Measurements from ENCODE around the gene ZNF316.
A peak's percentile ranks its signal among the peaks of the same experiment; 100 is the strongest.
"Not testable (repeated sequence)": the region's sequence is repeated elsewhere in the genome, so short reads cannot be mapped to it uniquely, and the experiment has no call there.

The ZNF316 gene

DNA sequence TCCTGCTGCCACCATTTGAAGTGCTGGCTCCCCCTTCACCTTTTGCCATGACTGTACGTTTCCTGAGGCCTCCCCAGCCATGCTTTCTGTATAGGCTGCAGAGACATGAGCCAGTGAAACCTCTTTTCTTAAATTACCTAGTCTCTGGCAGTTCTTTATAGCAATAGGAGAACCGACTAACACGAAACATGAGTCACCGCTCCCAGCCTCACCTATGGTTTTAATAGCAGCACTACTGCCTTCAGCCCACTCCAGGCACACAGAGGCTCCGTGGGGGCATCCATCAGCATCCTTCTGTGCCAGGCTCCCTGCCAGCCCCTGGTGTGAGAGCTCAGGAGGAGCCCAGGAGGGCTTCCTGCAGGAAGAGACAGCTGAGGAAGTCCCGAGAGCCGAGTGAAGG, 5.5 kb upstream of the ZNF316 start:
- Histone ChIP-seq H3K27ac (ENCODE audit: insufficient read depth in 1 of 2, low read depth in 1 of 2, low read length in 2 of 2, poor library complexity in 1 of 2, severe bottlenecking in 2 of 2) (no peak overlapping the region), H3K9me3 (ENCODE audit: control extremely low read depth in 1 of 5, control insufficient read depth in 4 of 5, insufficient read depth in 2 of 5, low read depth in 1 of 5, low read length in 4 of 5) (no peaks in the 10 kb centered on the region), H3K36me3 (ENCODE audit: control insufficient read depth in 4 of 4, insufficient read depth in 4 of 4, low read length in 3 of 4) (no peaks in the 10 kb centered on the region), H3K4me3 (ENCODE audit: control insufficient read depth in 1 of 7, extremely low read depth in 1 of 7, insufficient read depth in 4 of 7, low read depth in 2 of 7, low read length in 6 of 7) (no peak overlapping the region), H3K4me1 (ENCODE audit: control extremely low read depth in 1 of 4, control insufficient read depth in 4 of 4, insufficient read depth in 4 of 4, low read length in 3 of 4) (peaks cover 0 to 12% (median 8%) of the 10 kb centered on the region in 4 experiments), H3K27me3 (replicated peaks in 2 of 5; ENCODE audit: control insufficient read depth in 4 of 5, insufficient read depth in 5 of 5, low read length in 4 of 5) (no peaks in the 10 kb centered on the region)
- CTCF ChIA-PET, result interaction anchor here (0.6 to 1.3 kb wide), 3 partner anchors 10 to 20 kb away, joined by 3 to 5 read pairs (median 3); no protein-coding TSS in a partner anchor
- no peak for DNase-seq
- 92% methylated on average over 6 of the region's 7 CpGs for WGBS (ENCODE audit: insufficient coverage)
- POLR2A ChIA-PET, result interaction anchor here (0.6 kb wide), 1 partner anchor 281 kb away, joined by 3 read pairs; no protein-coding TSS in a partner anchor

DNA sequence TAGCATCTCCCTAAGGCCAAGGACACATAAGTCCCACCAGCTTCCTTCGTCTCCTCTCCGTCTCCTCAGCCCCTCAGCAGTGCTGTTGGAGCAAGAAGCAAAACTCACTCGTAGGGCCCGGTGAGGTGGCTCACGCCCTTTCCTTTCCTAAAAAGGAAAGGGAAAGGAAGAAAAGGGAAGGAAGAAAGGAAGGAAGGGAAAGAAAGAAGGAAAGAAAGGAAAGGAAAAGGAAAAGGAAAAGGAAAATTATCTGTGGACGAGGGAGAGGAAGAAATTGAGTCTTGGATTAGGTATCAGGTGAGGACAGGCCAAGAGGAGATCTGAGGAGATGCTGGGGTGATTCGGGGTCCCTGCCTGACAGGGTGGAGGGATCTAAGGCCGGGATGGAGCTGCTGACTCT, 3.1 kb upstream of the ZNF316 start:
- H3K4me3 ChIP-seq (ENCODE audit: control insufficient read depth in 1 of 7, extremely low read depth in 1 of 7, insufficient read depth in 4 of 7, low read depth in 2 of 7, low read length in 6 of 7), result no peak overlapping the region
- ChIA-PET POLR2A (no interaction called here), CTCF (no interaction called here)
- DNase-seq, result no peak
- no peak overlapping the region for H3K27ac ChIP-seq (ENCODE audit: insufficient read depth in 1 of 2, low read depth in 1 of 2, low read length in 2 of 2, poor library complexity in 1 of 2, severe bottlenecking in 2 of 2)
- no peaks in the 10 kb centered on the region for H3K9me3 ChIP-seq (ENCODE audit: control extremely low read depth in 1 of 5, control insufficient read depth in 4 of 5, insufficient read depth in 2 of 5, low read depth in 1 of 5, low read length in 4 of 5)
- 95% methylated on average over 5 of the region's 8 CpGs for WGBS (ENCODE audit: insufficient coverage)
- no peaks in the 10 kb centered on the region for H3K27me3 ChIP-seq (replicated peaks in 2 of 5; ENCODE audit: control insufficient read depth in 4 of 5, insufficient read depth in 5 of 5, low read length in 4 of 5)
- peaks cover 0 to 27% (median 19%) of the 10 kb centered on the region in 4 experiments for H3K4me1 ChIP-seq (ENCODE audit: control extremely low read depth in 1 of 4, control insufficient read depth in 4 of 4, insufficient read depth in 4 of 4, low read length in 3 of 4)
- H3K36me3 ChIP-seq (ENCODE audit: control insufficient read depth in 4 of 4, insufficient read depth in 4 of 4, low read length in 3 of 4), result peaks cover 0 to 6% (median 0%) of the 10 kb centered on the region in 4 experiments

DNA sequence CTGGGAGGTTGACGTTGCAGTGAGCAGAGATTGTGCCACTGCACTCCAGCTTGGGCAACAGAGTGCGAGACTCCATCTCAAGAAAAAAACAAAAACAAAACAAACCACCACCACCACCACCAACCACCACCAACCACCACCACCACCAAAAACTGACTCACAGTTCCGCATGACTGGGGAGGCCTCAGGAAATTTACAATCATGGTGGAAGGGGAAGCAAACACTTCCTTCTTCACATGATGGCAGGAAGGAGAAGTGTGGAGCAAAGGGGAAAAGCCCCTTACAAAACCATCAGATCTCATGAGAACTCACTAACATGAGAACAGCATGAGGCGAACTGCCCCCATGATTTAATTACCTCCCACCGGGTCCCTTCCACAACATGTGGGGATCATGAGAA, 2.1 kb upstream of the ZNF316 start:
- CTCF ChIA-PET; H3K9me3 ChIP-seq (ENCODE audit: control extremely low read depth in 1 of 5, control insufficient read depth in 4 of 5, insufficient read depth in 2 of 5, low read depth in 1 of 5, low read length in 4 of 5); H3K4me3 ChIP-seq (ENCODE audit: control insufficient read depth in 1 of 7, extremely low read depth in 1 of 7, insufficient read depth in 4 of 7, low read depth in 2 of 7, low read length in 6 of 7); POLR2A ChIA-PET; H3K27ac ChIP-seq (ENCODE audit: insufficient read depth in 1 of 2, low read depth in 1 of 2, low read length in 2 of 2, poor library complexity in 1 of 2, severe bottlenecking in 2 of 2); H3K27me3 ChIP-seq (replicated peaks in 2 of 5; ENCODE audit: control insufficient read depth in 4 of 5, insufficient read depth in 5 of 5, low read length in 4 of 5): not testable (repeated sequence)
- Histone ChIP-seq H3K36me3 (ENCODE audit: control insufficient read depth in 4 of 4, insufficient read depth in 4 of 4, low read length in 3 of 4) (peaks cover 0 to 15% (median 6%) of the 10 kb centered on the region in 4 experiments), H3K4me1 (ENCODE audit: control extremely low read depth in 1 of 4, control insufficient read depth in 4 of 4, insufficient read depth in 4 of 4, low read length in 3 of 4) (peaks cover 0 to 36% (median 24%) of the 10 kb centered on the region in 4 experiments)
- 71% methylated on average over 2 of the region's 5 CpGs for whole genome bisulfite sequencing (ENCODE audit: insufficient coverage)
- DNase-seq, result peak; percentile 52 to 79 (median 71)

DNA sequence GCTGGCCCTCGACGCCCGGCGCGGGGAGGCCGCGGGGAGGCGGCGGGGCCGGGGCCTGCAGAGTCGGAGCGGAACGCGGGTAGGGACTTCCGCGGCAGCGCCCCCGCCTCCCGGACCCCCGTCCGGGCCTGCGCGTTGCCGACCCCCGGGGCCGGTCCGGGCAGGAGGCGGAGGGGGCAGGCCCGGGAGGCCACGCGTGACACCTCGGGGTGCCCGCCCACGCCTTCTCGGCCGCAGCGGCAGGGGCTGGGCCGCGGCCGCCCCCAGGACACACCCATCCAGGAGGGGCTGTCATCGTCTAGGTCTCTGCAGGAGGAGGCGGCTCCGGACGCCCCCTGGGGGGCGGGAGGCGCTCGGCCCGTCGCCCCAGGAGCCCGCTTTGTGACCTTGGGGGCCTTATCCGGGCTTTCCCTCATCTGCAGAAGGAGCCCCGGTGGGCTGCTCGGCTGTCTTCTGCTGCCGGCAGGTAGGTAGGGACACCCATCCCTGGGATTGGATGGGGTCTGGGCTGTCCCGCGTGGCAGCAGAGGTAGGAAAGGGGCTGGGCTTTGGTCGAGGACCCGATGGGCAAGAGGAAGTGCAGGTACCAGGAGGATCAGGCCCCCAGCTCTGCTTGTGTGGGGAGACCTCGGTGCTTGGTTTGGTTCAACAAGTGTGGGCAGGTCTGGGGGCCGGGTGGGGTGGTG, 569 bp downstream of the ZNF316 start:
- DNase-seq, result peak; percentile 69 to 84 (median 81)
- Histone ChIP-seq H3K27me3 (replicated peaks in 2 of 5; ENCODE audit: control insufficient read depth in 4 of 5, insufficient read depth in 5 of 5, low read length in 4 of 5) (no peaks in the 10 kb centered on the region), H3K36me3 (ENCODE audit: control insufficient read depth in 4 of 4, insufficient read depth in 4 of 4, low read length in 3 of 4) (peaks cover 7 to 42% (median 25%) of the 10 kb centered on the region in 4 experiments), H3K4me3 (ENCODE audit: control insufficient read depth in 1 of 7, extremely low read depth in 1 of 7, insufficient read depth in 4 of 7, low read depth in 2 of 7, low read length in 6 of 7) (peak overlapping the region; percentile 62 to 81 (median 75)), H3K27ac (ENCODE audit: insufficient read depth in 1 of 2, low read depth in 1 of 2, low read length in 2 of 2, poor library complexity in 1 of 2, severe bottlenecking in 2 of 2) (peak overlapping the region in 1 of 2 experiments; percentile 38), H3K9me3 (ENCODE audit: control extremely low read depth in 1 of 5, control insufficient read depth in 4 of 5, insufficient read depth in 2 of 5, low read depth in 1 of 5, low read length in 4 of 5) (peaks cover 0 to 3% (median 0%) of the 10 kb centered on the region in 5 experiments), H3K4me1 (ENCODE audit: control extremely low read depth in 1 of 4, control insufficient read depth in 4 of 4, insufficient read depth in 4 of 4, low read length in 3 of 4) (peaks cover 0 to 36% (median 24%) of the 10 kb centered on the region in 4 experiments)
- WGBS (ENCODE audit: insufficient coverage), result under 1% methylated on average over 48 of the region's 60 CpGs
- ChIA-PET CTCF (interaction anchor here (0.6 to 2.0 kb wide), 5 partner anchors 12 to 89 kb away, joined by 3 to 5 read pairs (median 3); no protein-coding TSS in a partner anchor), POLR2A (interaction anchor here (0.5 to 1.6 kb wide), 3 partner anchors 13 to 121 kb away, joined by 3 to 8 read pairs (median 5); no protein-coding TSS in a partner anchor)

DNA sequence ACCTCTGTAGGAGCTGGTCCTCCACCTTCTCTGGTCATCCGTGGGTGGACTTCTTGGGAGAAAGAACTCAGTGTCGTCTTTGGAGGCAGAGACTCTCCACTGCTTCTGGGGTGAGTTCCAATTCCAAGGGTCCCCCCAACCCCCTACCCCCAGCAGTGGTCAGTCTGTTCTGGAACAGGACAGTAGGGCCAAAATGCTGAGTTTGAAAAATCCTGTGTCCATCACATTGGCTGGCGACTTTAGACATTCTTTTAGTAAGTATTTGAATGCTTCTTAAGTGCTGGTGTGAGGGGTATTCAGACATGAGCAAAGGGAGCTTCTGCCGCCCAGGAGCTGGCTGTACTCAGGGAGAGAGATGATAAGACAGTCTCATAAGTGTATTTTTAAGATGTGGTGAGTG, 1.9 kb downstream of the ZNF316 start:
- 100% methylated on average over 3 of the region's 4 CpGs for WGBS (ENCODE audit: insufficient coverage)
- Histone ChIP-seq H3K4me3 (ENCODE audit: control insufficient read depth in 1 of 7, extremely low read depth in 1 of 7, insufficient read depth in 4 of 7, low read depth in 2 of 7, low read length in 6 of 7) (no peak overlapping the region), H3K4me1 (ENCODE audit: control extremely low read depth in 1 of 4, control insufficient read depth in 4 of 4, insufficient read depth in 4 of 4, low read length in 3 of 4) (peaks cover 0 to 36% (median 24%) of the 10 kb centered on the region in 4 experiments), H3K36me3 (ENCODE audit: control insufficient read depth in 4 of 4, insufficient read depth in 4 of 4, low read length in 3 of 4) (peaks cover 7 to 56% (median 35%) of the 10 kb centered on the region in 4 experiments), H3K27ac (ENCODE audit: insufficient read depth in 1 of 2, low read depth in 1 of 2, low read length in 2 of 2, poor library complexity in 1 of 2, severe bottlenecking in 2 of 2) (peak overlapping the region in 1 of 2 experiments; percentile 38), H3K9me3 (ENCODE audit: control extremely low read depth in 1 of 5, control insufficient read depth in 4 of 5, insufficient read depth in 2 of 5, low read depth in 1 of 5, low read length in 4 of 5) (peaks cover 0 to 3% (median 0%) of the 10 kb centered on the region in 5 experiments), H3K27me3 (replicated peaks in 2 of 5; ENCODE audit: control insufficient read depth in 4 of 5, insufficient read depth in 5 of 5, low read length in 4 of 5) (no peaks in the 10 kb centered on the region)
- ChIA-PET CTCF (interaction anchor here (1.1 to 1.3 kb wide), 3 partner anchors 11 to 115 kb away, joined by 3 to 4 read pairs (median 3); no protein-coding TSS in a partner anchor), POLR2A (no interaction called here)
- DNase-seq, result no peak

DNA sequence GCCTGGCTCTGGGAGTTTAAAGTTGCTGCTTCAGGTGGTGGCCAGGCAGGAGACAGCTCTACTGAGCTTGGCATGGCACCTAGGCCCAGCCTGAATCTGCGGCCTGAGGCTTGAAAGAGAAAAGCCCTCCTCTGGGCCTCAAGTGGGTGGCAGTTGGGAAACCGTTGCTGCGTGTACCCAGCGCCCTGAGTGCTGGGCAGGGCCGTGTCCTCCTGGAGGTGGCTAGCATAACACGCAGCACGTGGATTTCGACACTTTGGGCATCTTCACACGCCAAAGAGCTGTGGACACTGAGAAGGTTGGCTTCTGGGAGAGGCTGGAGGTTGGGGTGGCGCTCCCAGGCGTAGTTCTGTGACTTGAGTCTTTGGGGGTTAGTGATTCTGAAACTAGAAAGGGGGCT, 2.5 kb downstream of the ZNF316 start:
- DNase-seq, result no peak
- H3K36me3 ChIP-seq (ENCODE audit: control insufficient read depth in 4 of 4, insufficient read depth in 4 of 4, low read length in 3 of 4), result peaks cover 7 to 62% (median 40%) of the 10 kb centered on the region in 4 experiments
- H3K27ac ChIP-seq (ENCODE audit: insufficient read depth in 1 of 2, low read depth in 1 of 2, low read length in 2 of 2, poor library complexity in 1 of 2, severe bottlenecking in 2 of 2), result peak overlapping the region in 1 of 2 experiments; percentile 25
- no peak overlapping the region for H3K4me3 ChIP-seq (ENCODE audit: control insufficient read depth in 1 of 7, extremely low read depth in 1 of 7, insufficient read depth in 4 of 7, low read depth in 2 of 7, low read length in 6 of 7)
- 97% methylated on average over 7 of the region's 11 CpGs for WGBS (ENCODE audit: insufficient coverage)
- POLR2A ChIA-PET, result no interaction called here
- H3K9me3 ChIP-seq (ENCODE audit: control extremely low read depth in 1 of 5, control insufficient read depth in 4 of 5, insufficient read depth in 2 of 5, low read depth in 1 of 5, low read length in 4 of 5), result peaks cover 0 to 3% (median 0%) of the 10 kb centered on the region in 5 experiments
- CTCF ChIA-PET, result interaction anchor here (1.2 to 1.3 kb wide), 2 partner anchors 55 to 116 kb away, joined by 3 to 4 read pairs; no protein-coding TSS in a partner anchor
- H3K27me3 ChIP-seq (replicated peaks in 2 of 5; ENCODE audit: control insufficient read depth in 4 of 5, insufficient read depth in 5 of 5, low read length in 4 of 5), result no peaks in the 10 kb centered on the region
- H3K4me1 ChIP-seq (ENCODE audit: control extremely low read depth in 1 of 4, control insufficient read depth in 4 of 4, insufficient read depth in 4 of 4, low read length in 3 of 4), result peaks cover 0 to 36% (median 24%) of the 10 kb centered on the region in 4 experiments

DNA sequence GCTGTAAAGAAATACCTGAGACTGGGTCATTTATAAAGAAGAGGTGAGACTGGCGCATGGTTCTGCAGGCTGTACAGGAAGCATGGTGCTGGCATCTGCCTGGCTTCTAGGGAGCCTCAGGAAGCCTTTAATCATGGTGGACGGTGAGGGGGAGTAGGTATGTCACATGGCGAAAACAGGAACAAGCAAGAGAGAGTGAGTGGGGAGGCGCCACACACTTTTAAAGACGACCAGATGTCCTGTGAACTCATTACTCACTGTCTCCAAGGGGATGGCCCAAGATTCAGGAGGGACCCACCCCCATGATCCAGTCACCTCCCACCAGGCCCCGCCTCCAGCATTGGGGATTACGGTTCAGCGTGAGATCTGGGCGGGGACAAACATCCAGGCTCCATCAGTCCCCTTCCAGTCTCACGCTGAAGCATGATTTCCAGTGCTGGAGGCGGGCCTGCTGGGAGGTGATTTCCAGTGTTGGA, 3.2 kb downstream of the ZNF316 start:
- H3K36me3 ChIP-seq (ENCODE audit: control insufficient read depth in 4 of 4, insufficient read depth in 4 of 4, low read length in 3 of 4), result peaks cover 9 to 68% (median 45%) of the 10 kb centered on the region in 4 experiments
- POLR2A ChIA-PET, result no interaction called here

More for the DNA sequence above, 3.2 kb downstream of the ZNF316 start:
- Histone ChIP-seq H3K27ac (ENCODE audit: insufficient read depth in 1 of 2, low read depth in 1 of 2, low read length in 2 of 2, poor library complexity in 1 of 2, severe bottlenecking in 2 of 2) (no peak overlapping the region), H3K4me3 (ENCODE audit: control insufficient read depth in 1 of 7, extremely low read depth in 1 of 7, insufficient read depth in 4 of 7, low read depth in 2 of 7, low read length in 6 of 7) (no peak overlapping the region), H3K27me3 (replicated peaks in 2 of 5; ENCODE audit: control insufficient read depth in 4 of 5, insufficient read depth in 5 of 5, low read length in 4 of 5) (no peaks in the 10 kb centered on the region), H3K9me3 (ENCODE audit: control extremely low read depth in 1 of 5, control insufficient read depth in 4 of 5, insufficient read depth in 2 of 5, low read depth in 1 of 5, low read length in 4 of 5) (peaks cover 0 to 3% (median 0%) of the 10 kb centered on the region in 5 experiments), H3K4me1 (ENCODE audit: control extremely low read depth in 1 of 4, control insufficient read depth in 4 of 4, insufficient read depth in 4 of 4, low read length in 3 of 4) (peaks cover 0 to 32% (median 22%) of the 10 kb centered on the region in 4 experiments)
- CTCF ChIA-PET, result interaction anchor here (1.2 kb wide), 2 partner anchors 36 to 54 kb away, joined by 3 read pairs; no protein-coding TSS in a partner anchor
- DNase-seq, result peak in 2 of 3 donors; percentile 52 to 62
- WGBS (ENCODE audit: insufficient coverage), result 92% methylated on average over 6 of the region's 11 CpGs
